ENCODE results near the gene PAIP1.

DNA sequence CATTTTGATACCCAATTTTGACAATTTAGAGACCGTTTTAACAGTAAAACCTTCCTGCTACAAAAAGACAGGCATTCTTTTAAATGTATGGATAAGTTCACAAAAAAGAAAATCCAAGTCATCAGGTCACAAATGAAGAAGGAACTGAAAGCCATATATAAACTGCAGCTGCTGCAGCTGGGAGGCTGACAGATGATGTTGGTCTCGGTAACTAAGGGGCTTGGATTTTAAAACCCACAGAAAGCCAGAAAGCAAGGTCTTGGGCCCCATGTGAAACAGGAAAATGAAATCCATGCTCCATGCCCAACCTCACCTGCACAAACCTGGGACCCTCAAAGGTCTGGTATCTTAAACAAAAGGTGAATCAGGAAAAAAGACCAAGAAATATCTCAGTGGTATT lies 26.2 kb downstream of the PAIP1 start:
- TF ChIP-seq, protein P1, sequence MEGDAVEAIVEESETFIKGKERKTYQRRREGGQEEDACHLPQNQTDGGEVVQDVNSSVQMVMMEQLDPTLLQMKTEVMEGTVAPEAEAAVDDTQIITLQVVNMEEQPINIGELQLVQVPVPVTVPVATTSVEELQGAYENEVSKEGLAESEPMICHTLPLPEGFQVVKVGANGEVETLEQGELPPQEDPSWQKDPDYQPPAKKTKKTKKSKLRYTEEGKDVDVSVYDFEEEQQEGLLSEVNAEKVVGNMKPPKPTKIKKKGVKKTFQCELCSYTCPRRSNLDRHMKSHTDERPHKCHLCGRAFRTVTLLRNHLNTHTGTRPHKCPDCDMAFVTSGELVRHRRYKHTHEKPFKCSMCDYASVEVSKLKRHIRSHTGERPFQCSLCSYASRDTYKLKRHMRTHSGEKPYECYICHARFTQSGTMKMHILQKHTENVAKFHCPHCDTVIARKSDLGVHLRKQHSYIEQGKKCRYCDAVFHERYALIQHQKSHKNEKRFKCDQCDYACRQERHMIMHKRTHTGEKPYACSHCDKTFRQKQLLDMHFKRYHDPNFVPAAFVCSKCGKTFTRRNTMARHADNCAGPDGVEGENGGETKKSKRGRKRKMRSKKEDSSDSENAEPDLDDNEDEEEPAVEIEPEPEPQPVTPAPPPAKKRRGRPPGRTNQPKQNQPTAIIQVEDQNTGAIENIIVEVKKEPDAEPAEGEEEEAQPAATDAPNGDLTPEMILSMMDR (IDR thresholded peaks at IDR 0.05; ENCODE audit: low read length): no peak
- no peak for TF ChIP-seq EZH2 (optimal IDR thresholded peaks at IDR 0.05; ENCODE audit: low read depth, low read length)
